Neutrophil (primary cell): Measurements from ENCODE around the gene SRPK3.

ENCODE experiments used
- H3K27ac ChIP-seq: fragments of 200-600 bp; sonication (generic); 2 replicates; pipeline ENCODE4 v1.5.1; 2016; ENCODE audit warnings: mild to moderate bottlenecking, moderate library complexity
- H3K27me3 ChIP-seq: fragments of 200-600 bp; sonication (generic); 2 replicates; pipeline ENCODE4 v1.6.0; 2016; ENCODE audit warnings: mild to moderate bottlenecking
- H3K36me3 ChIP-seq: fragments of 200-600 bp; sonication (generic); 2 replicates; pipeline ENCODE4 v1.5.1; 2017
- H3K4me1 ChIP-seq, 2 experiments: fragments of 200-600 bp in 1 of 2; sonication (generic) in 1 of 2; 1 replicate in 1 of 2; 2 replicates in 1 of 2; pipeline versions ENCODE4 v1.5.1 to v1.6.1; 2013 to 2016; ENCODE audit warnings: low read depth in 1 of 2, low read length in 1 of 2, mild to moderate bottlenecking in 1 of 2, moderate library complexity in 1 of 2; ENCODE audit not compliant: control insufficient read depth in 1 of 2, insufficient read depth in 1 of 2
- H3K4me3 ChIP-seq, 2 experiments: fragments of 200-600 bp in 1 of 2; sonication (generic) in 1 of 2; 1 replicate in 1 of 2; 2 replicates in 1 of 2; pipeline ENCODE4 v1.5.1; 2013 to 2016; ENCODE audit warnings: low read depth in 1 of 2, low read length in 1 of 2, mild to moderate bottlenecking in 1 of 2, moderate library complexity in 1 of 2
- H3K9me3 ChIP-seq: fragments of 200-600 bp; sonication (generic); 2 replicates; pipeline ENCODE4 v1.5.1; 2016
- TF ChIP-seq, protein P1 (sequence below): fragments of 200-600 bp; sonication (generic); IDR thresholded peaks from 2 replicates; pipeline ENCODE4 v1.5.1; 2016; ENCODE audit warnings: antibody characterized with exemption

Gene SRPK3

DNA sequence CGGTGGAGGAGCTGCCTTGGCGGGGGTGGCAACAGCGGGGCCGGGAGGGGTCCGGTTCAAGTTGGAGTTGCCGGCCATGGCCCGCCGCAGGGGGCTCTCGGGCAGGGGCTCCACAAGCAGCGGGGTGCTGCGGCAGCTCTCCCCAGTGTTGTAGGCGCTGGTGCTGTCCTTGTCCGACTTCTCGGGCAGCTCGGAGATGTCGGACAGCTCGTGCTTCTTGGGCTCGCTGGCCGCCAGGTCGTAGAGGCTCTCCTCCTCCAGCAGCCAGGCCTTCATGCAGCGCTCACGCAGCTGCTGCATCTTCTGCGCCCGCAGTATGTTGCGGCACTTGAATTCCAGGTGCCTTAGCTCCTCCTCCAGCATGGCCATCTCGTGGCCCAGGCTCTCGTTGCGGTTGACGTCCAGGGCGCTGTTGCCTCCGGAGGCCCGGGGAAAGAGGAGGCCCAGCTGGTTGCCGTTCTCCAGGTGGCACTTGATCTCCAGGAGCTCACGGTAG lies 23.3 kb downstream of the SRPK3 start:
- H3K4me1 ChIP-seq: no peaks in the 10 kb centered on the region
- no peak overlapping the region for H3K27ac ChIP-seq
- TF ChIP-seq, protein P1, sequence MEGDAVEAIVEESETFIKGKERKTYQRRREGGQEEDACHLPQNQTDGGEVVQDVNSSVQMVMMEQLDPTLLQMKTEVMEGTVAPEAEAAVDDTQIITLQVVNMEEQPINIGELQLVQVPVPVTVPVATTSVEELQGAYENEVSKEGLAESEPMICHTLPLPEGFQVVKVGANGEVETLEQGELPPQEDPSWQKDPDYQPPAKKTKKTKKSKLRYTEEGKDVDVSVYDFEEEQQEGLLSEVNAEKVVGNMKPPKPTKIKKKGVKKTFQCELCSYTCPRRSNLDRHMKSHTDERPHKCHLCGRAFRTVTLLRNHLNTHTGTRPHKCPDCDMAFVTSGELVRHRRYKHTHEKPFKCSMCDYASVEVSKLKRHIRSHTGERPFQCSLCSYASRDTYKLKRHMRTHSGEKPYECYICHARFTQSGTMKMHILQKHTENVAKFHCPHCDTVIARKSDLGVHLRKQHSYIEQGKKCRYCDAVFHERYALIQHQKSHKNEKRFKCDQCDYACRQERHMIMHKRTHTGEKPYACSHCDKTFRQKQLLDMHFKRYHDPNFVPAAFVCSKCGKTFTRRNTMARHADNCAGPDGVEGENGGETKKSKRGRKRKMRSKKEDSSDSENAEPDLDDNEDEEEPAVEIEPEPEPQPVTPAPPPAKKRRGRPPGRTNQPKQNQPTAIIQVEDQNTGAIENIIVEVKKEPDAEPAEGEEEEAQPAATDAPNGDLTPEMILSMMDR: no peak
- peaks cover 11% of the 10 kb centered on the region for H3K27me3 ChIP-seq
- H3K4me3 ChIP-seq: no peak overlapping the region
- H3K36me3 ChIP-seq: peaks cover 2% of the 10 kb centered on the region
- no peaks in the 10 kb centered on the region for H3K9me3 ChIP-seq

DNA sequence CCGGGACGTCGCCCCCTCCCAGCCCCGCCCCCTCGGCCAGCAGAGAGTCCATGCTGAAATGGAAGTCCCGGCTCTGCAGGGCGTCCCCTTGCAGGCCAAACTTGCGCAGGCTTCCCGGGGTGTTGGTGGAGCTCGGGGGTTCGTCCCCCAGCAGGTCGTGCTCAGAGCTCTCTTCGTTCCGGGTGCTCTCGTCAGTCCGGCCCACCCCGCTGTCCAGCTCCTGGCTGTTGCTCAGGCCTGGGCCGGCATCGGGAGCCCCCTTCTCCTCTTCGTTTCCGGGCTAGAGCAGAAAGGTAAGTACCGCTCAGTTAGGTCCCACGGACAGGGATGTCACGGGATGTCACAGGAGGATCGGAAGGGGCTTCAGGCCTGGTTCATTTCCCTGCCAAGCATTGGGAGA lies 23.8 kb downstream of the SRPK3 start:
- Histone ChIP-seq H3K27ac (no peak overlapping the region), H3K36me3 (no peaks in the 10 kb centered on the region), H3K27me3 (peaks cover 11% of the 10 kb centered on the region), H3K4me1 (no peaks in the 10 kb centered on the region), H3K9me3 (no peaks in the 10 kb centered on the region), H3K4me3 (no peak overlapping the region)
- TF ChIP-seq, protein P1: no peak

DNA sequence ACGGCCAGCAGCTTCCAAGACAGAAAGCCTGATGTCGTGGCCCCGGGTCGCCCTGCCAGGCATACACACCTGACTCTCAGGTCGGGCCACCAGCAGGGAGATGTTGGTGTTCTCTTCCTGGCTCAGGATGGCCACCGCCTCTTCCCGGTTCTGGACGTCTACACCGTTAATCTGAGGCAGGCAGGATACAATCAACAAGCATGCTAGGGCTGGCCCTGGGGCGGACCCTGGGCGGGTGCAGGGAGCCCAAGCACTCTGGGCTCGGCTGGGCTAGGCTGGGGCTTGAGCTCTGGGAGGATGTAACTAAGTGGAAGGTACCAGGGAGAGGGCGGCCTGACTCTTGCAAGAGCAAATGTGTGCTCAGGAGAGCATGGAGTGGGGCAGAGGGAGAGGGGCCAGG lies 24.6 kb downstream of the SRPK3 start:
- Histone ChIP-seq H3K4me1 (no peaks in the 10 kb centered on the region), H3K4me3 (no peak overlapping the region), H3K27ac (no peak overlapping the region), H3K36me3 (no peaks in the 10 kb centered on the region), H3K9me3 (no peaks in the 10 kb centered on the region), H3K27me3 (peaks cover 11% of the 10 kb centered on the region)
- TF ChIP-seq, protein P1: no peak

DNA sequence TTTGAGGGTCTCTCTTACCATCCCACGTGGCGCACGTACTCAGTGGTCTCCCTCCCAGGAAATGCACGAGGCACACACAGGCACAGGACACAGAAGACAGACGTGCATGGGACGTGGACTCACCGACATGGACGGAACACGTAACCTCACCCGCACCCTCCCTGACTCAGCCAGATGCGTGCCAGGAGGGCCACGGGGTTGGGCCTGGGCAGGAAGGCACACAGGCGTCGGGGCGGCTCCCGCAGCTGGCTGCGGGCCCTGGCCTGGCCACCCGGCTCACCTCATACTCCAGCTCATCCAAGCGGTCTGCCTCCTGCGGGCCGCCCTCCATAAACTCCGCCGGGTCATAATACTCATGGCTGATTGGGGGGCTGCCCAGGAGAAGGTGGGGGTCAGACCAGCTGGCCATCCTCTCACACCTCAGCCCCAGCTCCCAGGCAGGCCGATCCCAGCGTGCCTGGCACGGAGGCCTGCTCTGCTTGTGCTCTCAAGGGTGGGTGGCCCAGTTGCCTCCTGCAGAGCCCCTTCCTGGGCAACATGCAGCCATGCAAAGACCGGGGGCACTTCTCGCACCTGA lies 26.2 kb downstream of the SRPK3 start:
- peaks cover 17% of the 10 kb centered on the region for H3K27me3 ChIP-seq
- H3K4me3 ChIP-seq: no peak overlapping the region
- TF ChIP-seq, protein P1: no peak
- H3K9me3 ChIP-seq: no peaks in the 10 kb centered on the region
- no peaks in the 10 kb centered on the region for H3K36me3 ChIP-seq
- no peak overlapping the region for H3K27ac ChIP-seq
- no peaks in the 10 kb centered on the region for H3K4me1 ChIP-seq

DNA sequence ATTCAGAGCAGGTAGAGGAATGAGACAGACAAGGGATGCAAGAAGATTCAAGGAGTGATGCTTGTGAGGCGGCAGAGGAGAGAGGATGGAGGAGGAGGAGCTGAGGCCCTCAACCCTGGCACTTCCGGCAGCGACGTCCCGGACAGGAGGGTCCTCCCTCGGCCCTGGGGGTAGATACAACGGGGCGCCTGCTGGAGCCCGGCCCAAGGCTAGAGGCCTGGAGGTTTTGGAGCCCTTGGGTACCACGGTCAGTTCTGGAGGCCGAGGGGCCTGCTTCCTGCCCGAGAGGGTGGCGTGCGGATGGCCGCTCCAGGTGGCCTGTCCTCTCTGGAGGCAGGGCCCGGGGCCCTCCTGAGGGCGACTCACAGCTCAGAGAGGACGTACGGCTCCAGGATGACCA lies 27.1 kb downstream of the SRPK3 start:
- H3K27me3 ChIP-seq: peaks cover 17% of the 10 kb centered on the region
- H3K9me3 ChIP-seq: no peaks in the 10 kb centered on the region
- H3K36me3 ChIP-seq: no peaks in the 10 kb centered on the region
- no peaks in the 10 kb centered on the region for H3K4me1 ChIP-seq
- H3K27ac ChIP-seq: no peak overlapping the region
- H3K4me3 ChIP-seq: no peak overlapping the region
- TF ChIP-seq, protein P1: no peak
